Kidney (tissue), 19 donors: ENCODE measurements around the gene FAM153A. TPM values are rescaled to one million over a fixed set of nuclear protein-coding genes. Genes with fewer than 3 reads are reported as not detected.
"Not testable (repeated sequence)": the region's sequence is repeated elsewhere in the genome, so short reads cannot be mapped to it uniquely, and the experiment has no call there.

Experiments used
- DNase-seq, 5 donors: peaks; one replicate each; pipeline ENCODE4 v3.0.0-alpha.2; 2013 to 2020
- FAIRE-seq: peaks from 2 replicates; lab custom pipeline; 2012; peaks lifted over from hg19 to GRCh38; lab: Jason Lieb, UNC
- H3K27ac ChIP-seq, 2 donors: one replicate each; pipeline ENCODE4 v1.7.0; 2013; ENCODE audit warnings: low read depth in 2 of 2, low read length in 2 of 2, inconsistent platforms in 1 of 2
- H3K27me3 ChIP-seq: one replicate; pipeline ENCODE4 v1.7.1; 2013; ENCODE audit warnings: low read length, inconsistent platforms; ENCODE audit not compliant: control insufficient read depth, insufficient read depth
- H3K36me3 ChIP-seq, 3 donors: one replicate each; pipeline versions ENCODE4 v1.7.0 to v1.7.1; 2013; ENCODE audit warnings: low read length in 3 of 3, control low read depth in 1 of 3, inconsistent platforms in 1 of 3; ENCODE audit not compliant: insufficient read depth in 3 of 3, control insufficient read depth in 2 of 3
- H3K4me1 ChIP-seq, 3 donors: one replicate each; pipeline versions ENCODE4 v1.7.0 to v1.7.1; 2013; ENCODE audit warnings: low read length in 3 of 3, inconsistent platforms in 1 of 3, low read depth in 1 of 3; ENCODE audit not compliant: control insufficient read depth in 2 of 3, insufficient read depth in 2 of 3
- H3K4me3 ChIP-seq, 3 donors: one replicate each; pipeline versions ENCODE4 v1.7.0 to v1.8.1; 2013; ENCODE audit warnings: low read length in 3 of 3, control low read depth in 1 of 3, inconsistent platforms in 1 of 3
- H3K9ac ChIP-seq, 3 donors: one replicate each; pipeline versions ENCODE4 v1.7.0 to v1.7.1; 2013; ENCODE audit warnings: low read length in 3 of 3, control low read depth in 1 of 3, inconsistent platforms in 1 of 3
- H3K9me3 ChIP-seq, 3 donors: one replicate each; pipeline versions ENCODE4 v1.7.0 to v1.7.1; 2013; ENCODE audit warnings: low read length in 3 of 3, control low read depth in 1 of 3, inconsistent platforms in 1 of 3; ENCODE audit not compliant: control insufficient read depth in 2 of 3, insufficient read depth in 1 of 3
- intact Hi-C: fragments of 100-400 bp; cut with DNase I; formaldehyde crosslinking; loops from one replicate; pipeline ENCODE4 v1.11.1; 2022
- long read RNA-seq, 10 donors: library from polyadenylated mRNA in 1 of 10; unstranded in 1 of 10; transcript quantifications; one replicate each; pipeline ENCODE4 v2.0.0 and lab custom pipeline, GENCODE V29; 2021 to 2026
- polyA plus RNA-seq: library from polyadenylated mRNA; stranded (reverse); fragments of 350-450 nt; fragmentation: Illumina TruSeq; extraction: RNeasy Lipid Tissue Mini Kit (QIAGEN cat#74804); gene quantifications from one replicate; pipeline ENCODE4 v1.2.3, GENCODE V29; 2014; ENCODE audit warnings: low read depth, low replicate concordance; ENCODE audit not compliant: insufficient read depth
- total RNA-seq: library from RNA; stranded (reverse); fragmentation: NEBNext Ultra II Directional; extraction: Animal tissue kit (Norgen Biotek cat#: 25700); gene quantifications from one replicate; pipeline ENCODE4 v1.2.1, GENCODE V29; 2021
- donor health status: control.
- donor health status: control.
- donor health status: DM: yes; HTN: yes; CAD: no.
- donor health status: Normal renal cell carcinoma (clear cell type).

FAM153A gene
- total RNA-seq: 13.4 TPM
- polyA plus RNA-seq: 1.6 TPM
- long read RNA-seq, donor 1: 0 reads
- long read RNA-seq, donor 2: 0 reads
- long read RNA-seq, donor 3: 0 reads
- long read RNA-seq, donor 4: 0 reads
- long read RNA-seq, donor 5: 0 reads
- long read RNA-seq, donor 6: 0 reads
- long read RNA-seq, donor 7, partial matches to known transcripts: 0 of 3 reads
- long read RNA-seq, donor 7, other reads (novel, unspliced or antisense): 3 of 3 reads
- long read RNA-seq, donor 8: 0 reads
- long read RNA-seq, donor 9: 0 reads
- long read RNA-seq, donor 10: 0 reads

DNA sequence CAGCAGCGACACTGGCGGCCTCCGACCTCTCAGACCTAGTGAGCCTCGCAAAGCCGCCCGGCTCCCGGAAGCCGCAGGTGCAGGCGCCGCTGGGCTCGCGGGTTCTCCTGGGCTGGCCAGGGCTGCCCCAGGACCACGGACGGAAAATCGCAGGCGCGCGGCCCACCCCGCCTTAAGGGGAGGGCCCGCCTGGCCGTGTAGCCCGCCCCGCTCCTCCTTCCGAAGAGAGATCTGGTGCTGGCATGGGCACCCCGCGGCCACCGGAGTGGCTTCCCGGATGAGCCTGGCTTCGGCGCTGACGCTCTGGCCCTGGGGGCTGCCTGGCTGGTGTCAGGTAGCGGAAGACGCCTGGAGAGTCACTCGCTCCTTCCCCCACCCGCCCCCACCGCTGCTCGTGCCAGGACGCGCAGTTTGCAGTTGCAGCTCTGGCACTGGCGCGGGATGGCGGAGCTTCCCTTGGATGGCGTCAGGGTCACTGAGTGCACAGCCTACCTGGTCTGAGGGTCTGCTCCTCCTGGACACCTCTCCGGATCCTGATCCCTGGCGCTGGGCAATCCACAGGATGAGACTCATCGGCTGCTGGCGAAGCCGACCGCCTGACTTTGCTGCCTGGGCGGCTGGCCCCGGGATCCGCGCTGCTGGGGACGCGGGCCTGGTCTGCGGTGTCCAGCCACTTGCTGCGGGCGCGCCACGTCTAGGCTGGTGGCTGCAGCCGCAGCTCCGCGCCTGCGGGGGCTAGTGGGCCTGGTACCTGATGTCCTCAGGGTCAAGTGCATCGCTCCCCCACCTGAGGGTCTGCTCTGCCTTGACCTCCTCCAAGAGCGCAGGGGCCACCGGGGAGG, at the start of gene FAM153A:
Gene FAM153A (minus strand): TSS at position 108 of the 842 bp plus-strand sequence.
- FAIRE-seq, H3K9me3 ChIP-seq, intact Hi-C loops, H3K4me1 ChIP-seq, H3K36me3 ChIP-seq, H3K9ac ChIP-seq, H3K27me3 ChIP-seq, H3K27ac ChIP-seq, H3K4me3 ChIP-seq: not testable (repeated sequence)
- DNase-seq: peak in 3 of 5 donors; percentile 1 to 49 (median 15)

DNA sequence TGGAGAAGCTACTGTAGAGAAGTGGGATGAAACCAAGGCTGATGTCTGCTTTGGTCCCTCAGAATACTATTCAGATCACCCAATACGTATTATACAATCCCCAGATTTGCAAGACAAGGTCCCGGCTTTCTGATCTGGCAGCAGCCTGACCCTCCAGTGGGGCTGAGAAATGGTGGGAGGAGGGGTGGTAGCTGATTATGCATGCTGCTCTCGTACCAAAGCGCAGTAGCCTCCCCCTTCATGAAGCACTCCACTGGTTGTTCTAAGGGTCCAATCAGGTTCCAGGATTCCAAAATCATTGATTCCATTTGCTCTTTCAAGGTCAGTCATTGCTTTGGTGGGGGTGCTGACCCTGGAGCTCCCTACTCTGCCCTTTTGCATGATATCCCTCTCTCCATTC, 49.6 kb upstream of the FAM153A start:
- DNase-seq, H3K4me3 ChIP-seq, H3K27ac ChIP-seq, H3K9ac ChIP-seq, H3K36me3 ChIP-seq, H3K27me3 ChIP-seq, H3K4me1 ChIP-seq, intact Hi-C loops, H3K9me3 ChIP-seq, FAIRE-seq: not testable (repeated sequence)

DNA sequence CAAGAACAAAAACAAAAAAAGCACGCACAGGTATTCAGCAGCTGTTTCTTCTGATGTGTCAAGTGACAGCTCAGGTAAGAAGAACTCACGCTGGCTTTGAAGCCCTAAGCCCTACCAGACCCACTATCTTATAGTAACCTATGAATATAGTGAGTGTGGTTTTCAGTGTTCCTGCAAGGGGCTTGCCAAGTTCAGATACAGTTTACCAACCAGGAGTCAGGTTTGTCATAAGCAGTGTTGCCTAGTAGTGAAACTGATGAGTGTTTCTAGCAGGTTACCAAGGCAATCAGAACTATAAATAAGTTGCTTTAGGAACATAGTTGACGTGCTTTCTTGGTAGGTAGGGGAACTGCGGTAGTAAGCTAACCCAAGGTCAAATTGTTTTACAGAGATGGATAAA, 43.4 kb upstream of the FAM153A start:
- H3K9ac ChIP-seq, H3K4me3 ChIP-seq, H3K36me3 ChIP-seq, H3K27me3 ChIP-seq, H3K27ac ChIP-seq, H3K9me3 ChIP-seq, FAIRE-seq, DNase-seq, intact Hi-C loops, H3K4me1 ChIP-seq: not testable (repeated sequence)

DNA sequence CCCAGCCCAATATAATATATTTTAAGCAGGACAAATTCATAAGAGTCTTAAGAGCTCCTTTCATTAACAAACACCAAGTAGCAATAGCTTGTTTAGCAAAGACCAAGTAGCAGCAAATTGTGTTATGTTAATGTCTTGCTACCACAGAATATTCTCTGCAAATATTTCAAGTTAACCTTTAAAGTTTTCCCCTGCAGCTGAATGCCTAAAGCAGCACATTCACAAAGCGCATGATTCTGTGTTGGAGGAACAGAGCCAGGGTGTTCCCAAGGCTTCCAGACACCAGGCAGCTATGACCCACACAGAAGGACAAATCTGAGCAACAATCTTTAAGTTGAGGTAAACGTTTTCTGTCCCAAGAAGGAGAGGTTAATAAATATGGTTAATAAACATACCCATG, 42.1 kb upstream of the FAM153A start:
- H3K4me3 ChIP-seq, H3K9me3 ChIP-seq, H3K9ac ChIP-seq, intact Hi-C loops, H3K4me1 ChIP-seq, H3K36me3 ChIP-seq, H3K27me3 ChIP-seq, DNase-seq, FAIRE-seq, H3K27ac ChIP-seq: not testable (repeated sequence)

DNA sequence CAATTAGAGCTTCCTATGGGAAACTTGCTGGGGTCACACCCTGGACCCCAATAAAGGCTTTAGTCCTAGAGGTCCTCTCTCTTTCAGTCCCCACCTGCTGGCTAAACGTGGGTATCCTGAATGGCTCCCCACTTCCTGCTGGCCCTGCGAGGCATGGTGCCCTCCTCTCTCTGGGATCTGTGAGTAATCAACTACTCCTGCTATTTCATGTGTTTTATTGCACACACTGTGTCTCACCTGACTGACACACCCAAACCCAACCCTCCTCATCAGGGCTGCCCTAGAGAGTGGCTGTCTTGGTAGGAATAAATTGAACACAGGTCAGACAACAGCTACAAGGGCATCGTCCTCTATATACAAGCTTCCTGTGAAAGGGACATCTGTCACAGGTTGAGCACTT, 39.8 kb upstream of the FAM153A start:
- DNase-seq, H3K9ac ChIP-seq, H3K4me3 ChIP-seq, H3K27ac ChIP-seq, H3K9me3 ChIP-seq, H3K27me3 ChIP-seq, intact Hi-C loops, H3K4me1 ChIP-seq, H3K36me3 ChIP-seq, FAIRE-seq: not testable (repeated sequence)

DNA sequence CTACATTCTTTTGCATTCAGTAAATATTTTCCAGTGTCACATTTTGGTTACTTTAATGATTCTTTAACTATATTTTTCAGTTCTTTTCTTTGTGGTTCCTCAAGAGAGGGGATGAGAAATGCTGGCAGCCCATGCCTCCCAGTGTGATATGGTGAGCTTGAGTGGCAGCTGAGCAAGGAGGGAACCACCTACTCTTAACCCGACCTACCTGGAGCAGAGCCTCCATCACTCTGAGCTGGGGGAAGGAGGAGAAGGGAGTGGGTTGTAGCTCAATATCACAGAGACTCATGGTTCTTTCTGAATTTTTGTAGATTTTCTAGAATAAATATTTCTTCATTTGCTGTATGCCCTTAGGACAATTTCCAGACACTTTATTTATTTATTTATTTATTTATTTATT, 37.0 kb upstream of the FAM153A start:
- intact Hi-C loops, DNase-seq, H3K36me3 ChIP-seq, H3K9ac ChIP-seq, H3K9me3 ChIP-seq, H3K4me3 ChIP-seq, H3K4me1 ChIP-seq, H3K27ac ChIP-seq, FAIRE-seq, H3K27me3 ChIP-seq: not testable (repeated sequence)

DNA sequence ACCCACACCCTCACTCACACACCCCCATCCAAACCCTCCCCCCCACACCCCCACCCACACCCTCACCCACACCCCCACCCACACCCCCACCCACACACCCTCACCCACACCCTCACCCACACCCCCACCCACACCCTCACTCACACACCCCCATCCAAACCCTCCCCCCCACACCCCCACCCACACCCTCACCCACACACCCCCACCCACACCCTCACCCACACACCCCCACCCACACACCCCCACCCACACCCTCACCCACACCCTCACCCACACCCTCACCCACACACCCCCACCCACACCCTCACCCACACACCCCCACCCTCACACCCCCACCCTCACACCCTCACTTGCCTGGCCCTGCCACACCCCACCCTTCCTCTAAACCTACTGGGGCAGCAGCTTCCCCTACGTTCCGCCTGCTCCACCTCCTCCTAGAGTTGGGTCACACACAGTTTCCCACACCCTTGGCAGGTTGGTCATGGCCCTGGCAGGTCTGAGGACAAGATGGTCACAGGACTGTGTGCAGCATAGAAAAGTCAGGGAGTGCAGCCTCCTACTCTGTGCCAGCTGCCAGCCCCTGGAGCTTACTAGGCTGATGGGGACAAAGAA, 30.2 kb upstream of the FAM153A start:
- H3K4me3 ChIP-seq, H3K4me1 ChIP-seq, H3K9ac ChIP-seq, FAIRE-seq, H3K9me3 ChIP-seq, H3K27ac ChIP-seq, intact Hi-C loops, H3K27me3 ChIP-seq, H3K36me3 ChIP-seq: not testable (repeated sequence)
- DNase-seq: peak in 1 of 5 donors; percentile 8
